ENCODE measurements around the gene ALX3.

ALX3 gene

DNA sequence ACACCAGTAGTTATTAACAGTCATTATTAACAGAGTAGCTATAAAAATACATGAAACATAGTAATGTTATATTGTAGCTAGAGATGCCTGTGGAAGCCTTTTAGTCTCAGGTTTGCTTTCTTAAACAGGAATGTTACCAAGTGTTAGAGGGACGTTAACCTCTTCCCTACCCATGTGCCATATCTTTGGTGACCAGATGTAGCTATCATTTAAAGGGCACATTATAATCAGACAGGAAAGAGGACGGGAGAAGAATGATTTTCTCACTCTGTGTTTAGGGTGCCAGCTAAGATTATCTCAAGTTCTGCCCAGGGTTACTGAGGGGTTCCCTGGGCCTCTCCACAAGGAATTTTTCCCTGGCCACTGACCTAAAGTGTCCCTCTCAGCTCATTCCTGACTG is 20.9 kb upstream of the ALX3 start:
- no peak for DNase-seq (ENCODE audit: low read depth)
- H3K4me3 ChIP-seq (replicated peaks; ENCODE audit: low read depth, low read length), result no peak overlapping the region
- TF ChIP-seq, protein P1, sequence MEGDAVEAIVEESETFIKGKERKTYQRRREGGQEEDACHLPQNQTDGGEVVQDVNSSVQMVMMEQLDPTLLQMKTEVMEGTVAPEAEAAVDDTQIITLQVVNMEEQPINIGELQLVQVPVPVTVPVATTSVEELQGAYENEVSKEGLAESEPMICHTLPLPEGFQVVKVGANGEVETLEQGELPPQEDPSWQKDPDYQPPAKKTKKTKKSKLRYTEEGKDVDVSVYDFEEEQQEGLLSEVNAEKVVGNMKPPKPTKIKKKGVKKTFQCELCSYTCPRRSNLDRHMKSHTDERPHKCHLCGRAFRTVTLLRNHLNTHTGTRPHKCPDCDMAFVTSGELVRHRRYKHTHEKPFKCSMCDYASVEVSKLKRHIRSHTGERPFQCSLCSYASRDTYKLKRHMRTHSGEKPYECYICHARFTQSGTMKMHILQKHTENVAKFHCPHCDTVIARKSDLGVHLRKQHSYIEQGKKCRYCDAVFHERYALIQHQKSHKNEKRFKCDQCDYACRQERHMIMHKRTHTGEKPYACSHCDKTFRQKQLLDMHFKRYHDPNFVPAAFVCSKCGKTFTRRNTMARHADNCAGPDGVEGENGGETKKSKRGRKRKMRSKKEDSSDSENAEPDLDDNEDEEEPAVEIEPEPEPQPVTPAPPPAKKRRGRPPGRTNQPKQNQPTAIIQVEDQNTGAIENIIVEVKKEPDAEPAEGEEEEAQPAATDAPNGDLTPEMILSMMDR (IDR thresholded peaks at IDR 0.05; ENCODE audit: low read length, missing control alignments), result no peak

DNA sequence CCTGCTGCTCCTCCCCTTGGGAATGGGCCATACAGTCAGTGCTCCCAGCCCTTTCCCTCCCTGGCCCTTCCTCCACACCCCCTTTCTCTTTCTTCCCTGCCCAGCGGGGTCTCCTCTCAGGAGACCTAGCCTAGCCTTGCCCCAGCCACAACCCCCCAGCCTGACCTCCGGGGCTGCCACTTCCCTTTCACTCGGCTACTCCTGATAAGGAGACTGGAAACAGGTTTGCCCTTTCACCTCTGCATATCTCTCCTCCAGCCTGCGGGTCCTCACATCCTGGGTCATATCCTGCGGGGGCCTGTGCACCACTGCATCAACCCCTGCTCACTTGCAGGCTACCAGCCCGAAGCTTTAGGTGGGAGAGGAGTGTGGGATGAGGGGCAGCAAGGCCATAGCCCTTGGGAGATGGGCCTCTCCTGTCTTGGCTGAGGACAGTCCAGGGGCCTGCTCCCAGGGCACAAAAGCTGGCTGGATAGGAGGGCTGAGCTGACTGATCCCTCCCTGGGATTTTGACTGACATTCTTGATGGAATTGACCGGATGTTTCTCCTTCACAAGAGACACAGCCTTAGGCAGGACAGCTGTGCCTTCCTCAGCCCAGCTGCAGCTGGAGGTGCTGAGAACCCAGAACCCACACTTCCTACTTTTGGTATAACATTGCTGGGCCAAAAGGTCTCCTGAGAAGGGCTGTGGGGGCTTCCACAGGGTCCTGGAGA is 19.2 kb upstream of the ALX3 start:
- no peak for DNase-seq (ENCODE audit: low read depth)
- TF ChIP-seq, protein P1 (IDR thresholded peaks at IDR 0.05; ENCODE audit: low read length, missing control alignments), result no peak
- H3K4me3 ChIP-seq (replicated peaks; ENCODE audit: low read depth, low read length), result no peak overlapping the region

DNA sequence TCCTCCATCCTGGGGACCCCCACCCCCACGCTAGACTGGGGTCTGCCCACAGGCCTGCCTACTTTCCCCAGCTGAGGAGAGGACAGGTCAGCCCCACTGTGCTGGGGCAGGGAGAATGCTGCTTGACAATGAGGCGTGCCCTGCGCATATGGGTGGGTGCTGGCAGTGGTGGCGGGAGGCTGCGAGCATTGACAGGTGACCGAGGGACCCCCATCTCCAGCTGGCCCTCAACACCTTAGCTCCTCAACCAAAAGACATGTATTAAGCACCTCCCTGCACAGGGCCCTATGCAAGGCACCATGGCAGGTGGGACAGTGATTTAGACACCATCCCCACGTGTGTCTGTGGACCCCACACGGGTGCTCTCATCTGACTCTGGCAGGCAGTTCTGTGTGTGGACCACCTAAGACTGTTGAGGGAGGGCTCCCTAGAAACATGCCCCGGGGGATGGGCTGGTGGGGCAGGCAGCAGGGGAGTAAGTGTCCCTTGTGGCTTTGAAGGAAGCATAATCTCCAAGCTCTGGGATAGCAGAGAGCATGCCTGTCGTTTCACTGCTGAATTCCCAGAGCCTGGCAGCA is 18.4 kb upstream of the ALX3 start:
- DNase-seq (ENCODE audit: low read depth), result no peak
- TF ChIP-seq, protein P1 (IDR thresholded peaks at IDR 0.05; ENCODE audit: low read length, missing control alignments), result no peak
- H3K4me3 ChIP-seq (replicated peaks; ENCODE audit: low read depth, low read length), result no peak overlapping the region

DNA sequence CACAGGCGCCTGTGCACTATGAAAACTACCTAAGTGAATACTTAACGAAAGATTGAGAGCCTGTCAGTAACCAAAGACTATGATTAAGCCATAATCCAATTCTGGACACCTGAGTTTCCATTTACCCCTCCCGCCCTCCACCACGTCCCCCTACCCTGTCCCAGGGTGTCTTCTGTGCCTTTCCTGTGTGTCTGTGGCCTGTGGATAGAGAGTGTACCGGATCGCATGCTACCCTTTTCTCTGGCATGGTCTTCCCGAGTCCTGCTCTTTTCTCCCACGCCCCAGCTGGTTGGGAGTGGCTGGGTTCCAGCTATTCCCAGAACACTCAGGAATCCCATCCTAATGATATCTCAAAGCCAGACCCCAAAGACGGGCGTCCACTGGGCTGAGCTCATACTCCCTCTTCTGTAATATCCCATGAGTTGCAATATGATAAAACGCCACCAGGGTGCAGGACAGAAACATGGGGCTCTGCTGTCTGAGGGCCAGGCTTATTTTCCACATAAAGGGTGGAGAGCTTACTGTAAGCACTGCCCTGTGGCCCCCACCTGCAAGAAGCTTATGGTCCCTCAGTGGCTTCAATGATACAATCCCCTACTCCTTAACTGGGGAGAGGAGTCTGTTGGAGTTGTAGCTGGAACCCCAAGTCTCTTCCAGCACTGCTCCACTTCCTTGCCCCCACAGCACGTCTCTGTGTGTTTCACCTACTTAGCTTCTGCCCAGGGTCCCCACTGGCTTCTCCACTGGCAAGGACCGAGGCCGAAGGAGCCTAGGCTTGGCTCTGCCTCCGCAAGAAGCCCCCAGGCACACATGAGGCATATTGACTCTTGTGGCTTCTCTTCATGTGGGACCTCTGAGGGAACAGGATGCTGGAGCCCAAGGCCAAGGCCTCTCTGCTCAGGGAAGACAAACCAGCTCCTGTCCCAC is 17.6 kb upstream of the ALX3 start:
- no peak overlapping the region for H3K4me3 ChIP-seq (replicated peaks; ENCODE audit: low read depth, low read length)
- peak; percentile 68 for DNase-seq (ENCODE audit: low read depth)

DNA sequence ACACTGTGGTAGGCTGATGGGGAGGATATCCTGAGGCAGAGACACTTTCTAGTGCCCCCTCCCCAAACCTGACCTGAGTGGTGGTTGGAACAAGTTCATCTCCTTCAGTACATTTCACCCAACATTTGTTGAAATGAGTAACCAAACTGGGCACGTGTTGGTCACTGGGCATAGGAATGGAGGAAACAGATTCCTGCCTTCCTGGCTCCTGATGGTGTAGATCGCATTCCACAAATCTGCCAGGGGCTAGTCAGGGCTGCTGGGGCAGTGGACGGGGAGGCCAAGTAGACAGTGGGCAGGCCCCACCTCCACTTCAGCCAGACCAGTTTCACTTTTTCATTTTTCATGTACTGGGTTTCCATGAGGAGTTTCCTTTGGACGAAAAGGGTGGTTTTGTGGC is 16.5 kb upstream of the ALX3 start:
- TF ChIP-seq, protein P1 (IDR thresholded peaks at IDR 0.05; ENCODE audit: low read length, missing control alignments), result no peak
- DNase-seq (ENCODE audit: low read depth), result no peak
- no peak overlapping the region for H3K4me3 ChIP-seq (replicated peaks; ENCODE audit: low read depth, low read length)

More for the DNA sequence above, 17.6 kb upstream of the ALX3 start:
- TF ChIP-seq, protein P1 (IDR thresholded peaks at IDR 0.05; ENCODE audit: low read length, missing control alignments), result peak; percentile 74

DNA sequence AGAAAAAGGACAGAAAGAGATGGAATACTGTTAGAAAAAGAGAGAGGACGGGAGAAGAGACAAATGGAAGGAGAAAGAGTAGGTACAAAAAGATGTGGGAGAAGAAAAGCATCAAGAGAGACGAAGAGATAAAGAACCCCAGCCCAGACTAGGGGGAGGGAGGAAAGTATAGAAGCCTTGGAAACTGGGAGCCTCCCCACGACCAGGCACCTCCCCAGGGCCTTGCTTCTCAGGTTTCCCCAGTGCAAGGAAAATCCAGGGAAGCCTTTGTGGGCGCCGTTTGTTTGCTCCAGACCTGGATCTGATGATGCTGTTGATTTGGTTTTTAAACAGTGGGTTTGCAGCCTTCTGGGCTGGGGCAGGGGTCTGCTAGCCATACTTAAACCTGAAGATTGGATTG is 15.2 kb upstream of the ALX3 start:
- DNase-seq (ENCODE audit: low read depth), result no peak
- TF ChIP-seq, protein P1 (IDR thresholded peaks at IDR 0.05; ENCODE audit: low read length, missing control alignments), result no peak
- no peak overlapping the region for H3K4me3 ChIP-seq (replicated peaks; ENCODE audit: low read depth, low read length)

All from fibroblast of pulmonary artery (primary cell).